Spleen (tissue), 11 donors: ENCODE measurements around the gene VMP1. TPM values are rescaled to one million over a fixed set of nuclear protein-coding genes. Genes with fewer than 3 reads are reported as not detected.
A peak's percentile ranks its signal among the peaks of the same experiment; 100 is the strongest.

Source experiments
- DNase-seq: peaks from one replicate; pipeline ENCODE4 v3.0.0-alpha.2; 2020
- H3K27ac ChIP-seq, 8 donors: fragments of 200-600 bp; sonication (generic) in 7 of 8; 1 replicate in 4 of 8; 2 replicates in 4 of 8; pipeline versions ENCODE4 v1.5.0 to v1.8.0; 2016 to 2021; ENCODE audit warnings: inconsistent platforms in 4 of 8, mild to moderate bottlenecking in 4 of 8, moderate library complexity in 1 of 8
- H3K27me3 ChIP-seq, 7 donors: fragments of 200-600 bp; sonication (generic) in 6 of 7; replicated peaks in 1 of 7; 1 replicate in 4 of 7; 2 replicates in 3 of 7; pipeline versions ENCODE4 v1.5.0 to v1.8.0; 2016 to 2021; ENCODE audit warnings: inconsistent platforms in 3 of 7, mild to moderate bottlenecking in 1 of 7
- H3K36me3 ChIP-seq, 6 donors: fragments of 200-600 bp; sonication (generic) in 5 of 6; 1 replicate in 4 of 6; 2 replicates in 2 of 6; pipeline versions ENCODE4 v1.5.0 to v1.8.0; 2016 to 2021; ENCODE audit warnings: inconsistent platforms in 2 of 6
- H3K4me1 ChIP-seq, 6 donors: fragments of 200-600 bp; sonication (generic) in 5 of 6; 1 replicate in 3 of 6; 2 replicates in 3 of 6; pipeline versions ENCODE4 v1.5.0 to v1.8.0; 2016 to 2021; ENCODE audit warnings: inconsistent platforms in 3 of 6
- H3K4me3 ChIP-seq, 8 donors: fragments of 200-600 bp; sonication (generic) in 7 of 8; 1 replicate in 4 of 8; 2 replicates in 4 of 8; pipeline versions ENCODE4 v1.5.0 to v1.8.0; 2016 to 2021; ENCODE audit warnings: inconsistent platforms in 4 of 8, mild to moderate bottlenecking in 4 of 8, moderate library complexity in 2 of 8
- H3K9me3 ChIP-seq, 8 donors: fragments of 200-600 bp; sonication (generic) in 7 of 8; 1 replicate in 4 of 8; 2 replicates in 4 of 8; pipeline versions ENCODE4 v1.5.0 to v1.8.0; 2016 to 2021; ENCODE audit warnings: inconsistent platforms in 4 of 8
- POLR2A ChIP-seq, 3 donors: fragments of 450-650 bp; IDR thresholded peaks; one replicate each; pipeline ENCODE4 v1.5.1; 2017; ENCODE audit warnings: antibody characterized with exemption in 3 of 3, mild to moderate bottlenecking in 1 of 3
- POLR2AphosphoS5 ChIP-seq, 3 donors: sonication (generic); formaldehyde crosslinking; IDR thresholded peaks; one replicate each; pipeline ENCODE4 v1.5.1; 2017; ENCODE audit warnings: antibody characterized with exemption in 3 of 3
- WGBS, 5 donors: extraction: QIAGEN DNeasy Blood & Tissue Kit in 3 of 5; methylation state at CpG; one replicate each; pipeline versions ENCODE4 v1.1.5 to v1.1.7; 2013 to 2018; 5-methylcytosine and 5-hydroxymethylcytosine counted together
- intact Hi-C: fragments of 100-400 bp; cut with DNase I; formaldehyde crosslinking; loops from one replicate; pipeline ENCODE4 v1.15.0; 2023; ENCODE audit warnings: low total_unique reads
- polyA plus RNA-seq, 3 donors: library from polyadenylated mRNA; stranded (reverse); fragments of 200-250 nt; gene quantifications; one replicate each; pipeline ENCODE4 v1.2.1, GENCODE V29; 2013
- total RNA-seq, 7 donors: library from RNA; depleted of rRNA in 3 of 7; stranded (reverse); fragments of >200 nt in 3 of 7; fragmentation: NEBNext Ultra II Directional in 4 of 7; extraction: Animal tissue kit (Norgen Biotek cat#: 25700) in 4 of 7; gene quantifications; one replicate each; pipeline versions ENCODE4 v1.1.0 to v1.2.1, GENCODE V29; 2016 to 2021
- TF ChIP-seq, protein P1 (sequence below), 11 experiments: fragments of 200-600 bp in 7 of 11; fragments of 450-650 bp in 4 of 11; sonication (generic) in 4 of 11; IDR thresholded peaks in 8 of 11; conservative IDR thresholded peaks in 3 of 11; 1 replicate in 7 of 11; 2 replicates in 4 of 11; pipeline versions ENCODE4 v1.4.0 to v1.8.0; 2016 to 2021; ENCODE audit warnings: antibody characterized with exemption in 11 of 11, inconsistent platforms in 4 of 11, mild to moderate bottlenecking in 1 of 11
- donor health status: healthy with polysubstance abuse.
- donor health status: DM: no; HTN: no; CAD: no; lungs with moderate emphysema.
- donor health status: DM: no; HTN: no; CAD: no.
- donor health status: Bipolar disorder and iron deficiency.
- donor health status: healthy.
- donor health status: DM: no; HTN: no; CAD: no.
- donor health status: DM: yes; HTN: yes; CAD: no.

The VMP1 gene
- total and polyA plus RNA-seq, 10 donors = 53.2 to 649 (median 304) TPM

DNA sequence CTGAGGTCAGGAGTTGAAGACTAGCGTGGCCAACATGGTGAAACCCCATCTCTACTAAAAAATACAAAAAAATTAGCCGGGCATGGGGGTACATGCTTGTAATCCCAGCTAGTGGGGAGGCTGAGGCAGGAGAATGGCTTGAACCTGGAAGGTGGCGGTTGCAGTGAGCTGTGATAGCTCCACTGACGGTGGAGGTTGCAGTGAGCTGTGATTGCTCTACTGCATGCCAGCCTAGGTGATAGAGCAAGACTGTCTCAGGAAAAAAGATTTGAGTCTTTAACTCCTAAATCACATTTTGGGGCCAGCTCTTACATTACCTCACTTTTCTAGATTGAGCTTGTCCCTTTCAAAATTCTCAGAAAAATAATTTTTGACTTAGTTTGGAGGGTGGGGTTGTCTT lies 15.2 kb downstream of the VMP1 start:
- TF ChIP-seq POLR2AphosphoS5 (IDR thresholded peaks at IDR 0.05) (no peak), POLR2A (IDR thresholded peaks at IDR 0.05) (no peak)
- TF ChIP-seq, protein P1, sequence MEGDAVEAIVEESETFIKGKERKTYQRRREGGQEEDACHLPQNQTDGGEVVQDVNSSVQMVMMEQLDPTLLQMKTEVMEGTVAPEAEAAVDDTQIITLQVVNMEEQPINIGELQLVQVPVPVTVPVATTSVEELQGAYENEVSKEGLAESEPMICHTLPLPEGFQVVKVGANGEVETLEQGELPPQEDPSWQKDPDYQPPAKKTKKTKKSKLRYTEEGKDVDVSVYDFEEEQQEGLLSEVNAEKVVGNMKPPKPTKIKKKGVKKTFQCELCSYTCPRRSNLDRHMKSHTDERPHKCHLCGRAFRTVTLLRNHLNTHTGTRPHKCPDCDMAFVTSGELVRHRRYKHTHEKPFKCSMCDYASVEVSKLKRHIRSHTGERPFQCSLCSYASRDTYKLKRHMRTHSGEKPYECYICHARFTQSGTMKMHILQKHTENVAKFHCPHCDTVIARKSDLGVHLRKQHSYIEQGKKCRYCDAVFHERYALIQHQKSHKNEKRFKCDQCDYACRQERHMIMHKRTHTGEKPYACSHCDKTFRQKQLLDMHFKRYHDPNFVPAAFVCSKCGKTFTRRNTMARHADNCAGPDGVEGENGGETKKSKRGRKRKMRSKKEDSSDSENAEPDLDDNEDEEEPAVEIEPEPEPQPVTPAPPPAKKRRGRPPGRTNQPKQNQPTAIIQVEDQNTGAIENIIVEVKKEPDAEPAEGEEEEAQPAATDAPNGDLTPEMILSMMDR (IDR thresholded peaks at IDR 0.05 in 8 of 11, conservative IDR thresholded peaks at IDR 0.05 in 3 of 11) = no peak
- WGBS, 5 donors = 93 to 100% (median 99%) methylated on average over 4 of the region's 4 CpGs
- intact Hi-C loops = no loop called here
- H3K4me3 ChIP-seq = no peak overlapping the region
- peaks cover 0 to 94% (median 36%) of the 10 kb centered on the region in 6 donors for H3K4me1 ChIP-seq
- no peaks in the 10 kb centered on the region for H3K27me3 ChIP-seq
- H3K36me3 ChIP-seq = peaks cover 0 to 6% (median 0%) of the 10 kb centered on the region in 6 donors
- peak overlapping the region in 4 of 8 donors; percentile 70 to 92 (median 87) for H3K27ac ChIP-seq
- no peaks in the 10 kb centered on the region for H3K9me3 ChIP-seq
- DNase-seq = no peak

DNA sequence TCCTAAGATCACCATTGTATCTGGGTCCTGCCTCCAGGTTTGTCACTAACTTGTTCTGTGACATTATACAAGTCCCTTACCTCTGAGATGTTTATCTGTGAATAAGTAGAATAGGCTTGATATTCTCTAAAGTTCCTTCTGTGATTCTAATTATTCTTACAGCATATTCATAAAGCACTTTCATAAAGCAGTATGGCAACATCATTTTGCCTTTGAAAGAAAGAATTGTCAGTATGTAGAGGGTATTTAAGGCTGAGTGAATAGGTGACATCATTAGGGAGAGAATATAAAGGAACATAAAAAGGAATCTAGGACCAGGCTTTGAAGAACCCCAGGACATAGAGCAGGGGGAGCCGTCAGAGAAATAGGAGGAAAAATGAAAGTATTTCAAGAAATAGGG lies 15.6 kb downstream of the VMP1 start:
- H3K4me3 ChIP-seq = no peak overlapping the region
- intact Hi-C loops = no loop called here
- 58 to 81% (median 68%) methylated on average over 1 of the region's 1 CpG for WGBS, 5 donors
- H3K27ac ChIP-seq = peak overlapping the region in 5 of 8 donors; percentile 8 to 92 (median 86)
- H3K27me3 ChIP-seq = no peaks in the 10 kb centered on the region
- no peak for TF ChIP-seq POLR2A (IDR thresholded peaks at IDR 0.05)
- no peak for TF ChIP-seq POLR2AphosphoS5 (IDR thresholded peaks at IDR 0.05)
- TF ChIP-seq, protein P1 (IDR thresholded peaks at IDR 0.05 in 8 of 11, conservative IDR thresholded peaks at IDR 0.05 in 3 of 11) = no peak
- peaks cover 0 to 2% (median 0%) of the 10 kb centered on the region in 6 donors for H3K36me3 ChIP-seq
- H3K4me1 ChIP-seq = peaks cover 0 to 95% (median 38%) of the 10 kb centered on the region in 6 donors
- H3K9me3 ChIP-seq = no peaks in the 10 kb centered on the region
- no peak for DNase-seq

DNA sequence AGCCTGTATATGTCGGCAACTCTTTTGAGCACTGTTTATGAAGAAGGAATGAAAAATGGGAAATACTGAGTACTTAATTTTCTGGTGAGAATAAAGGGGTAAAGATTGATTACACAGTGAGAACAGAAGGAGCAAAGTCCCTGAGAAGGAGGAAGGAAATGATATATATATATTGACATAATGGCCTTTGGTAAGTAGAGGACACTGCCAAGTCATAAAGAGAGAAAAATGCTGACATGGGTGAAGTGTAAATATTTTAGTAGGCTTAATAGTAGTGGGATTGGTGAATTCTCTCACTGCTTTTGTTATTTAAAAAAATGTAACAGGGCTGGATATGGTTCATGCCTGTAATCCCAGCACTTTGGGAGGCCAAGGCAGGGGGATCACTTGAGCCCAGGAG lies 16.2 kb downstream of the VMP1 start:
- TF ChIP-seq POLR2AphosphoS5 (IDR thresholded peaks at IDR 0.05) (no peak), POLR2A (IDR thresholded peaks at IDR 0.05) (no peak)
- TF ChIP-seq, protein P1 (IDR thresholded peaks at IDR 0.05 in 8 of 11, conservative IDR thresholded peaks at IDR 0.05 in 3 of 11) = no peak
- WGBS, 5 donors = 73 to 89% (median 76%) methylated on average over 1 of the region's 1 CpG
- Histone ChIP-seq H3K36me3 (no peaks in the 10 kb centered on the region), H3K9me3 (no peaks in the 10 kb centered on the region), H3K4me1 (peaks cover 0 to 97% (median 40%) of the 10 kb centered on the region in 6 donors), H3K4me3 (no peak overlapping the region), H3K27me3 (no peaks in the 10 kb centered on the region), H3K27ac (peak overlapping the region in 6 of 8 donors; percentile 8 to 92 (median 78))
- intact Hi-C loops = no loop called here
- DNase-seq = no peak

DNA sequence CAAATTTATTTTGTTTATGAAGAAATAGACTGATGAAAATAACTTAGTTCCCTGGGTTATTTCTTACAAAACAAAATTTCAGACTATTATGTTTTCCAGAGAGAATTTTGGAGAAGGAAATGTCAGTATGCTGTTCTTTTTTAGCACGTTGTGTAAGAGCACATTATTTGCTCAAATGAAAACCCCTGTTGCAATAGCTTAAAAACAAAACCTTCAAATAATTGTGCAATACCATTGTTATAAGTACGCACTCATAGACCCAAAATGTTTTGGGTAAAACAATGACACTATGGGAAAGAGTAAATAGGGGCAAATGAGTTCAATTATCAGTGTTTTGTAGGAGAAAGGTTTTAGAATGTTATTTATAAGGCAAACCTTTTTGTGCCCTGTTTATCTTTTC lies 18.2 kb downstream of the VMP1 start:
- DNase-seq = no peak
- WGBS, 5 donors = 26 to 47% (median 39%) methylated on average over 2 of the region's 2 CpGs
- Histone ChIP-seq H3K27me3 (no peaks in the 10 kb centered on the region), H3K4me3 (peak overlapping the region in 1 of 8 donors; percentile 30), H3K36me3 (no peaks in the 10 kb centered on the region), H3K27ac (peak overlapping the region in 7 of 8 donors; percentile 56 to 92 (median 73)), H3K9me3 (no peaks in the 10 kb centered on the region), H3K4me1 (peaks cover 0 to 98% (median 44%) of the 10 kb centered on the region in 6 donors)
- intact Hi-C loops = no loop called here
- TF ChIP-seq POLR2AphosphoS5 (IDR thresholded peaks at IDR 0.05) (no peak), POLR2A (IDR thresholded peaks at IDR 0.05) (no peak)
- TF ChIP-seq, protein P1 (IDR thresholded peaks at IDR 0.05 in 8 of 11, conservative IDR thresholded peaks at IDR 0.05 in 3 of 11) = no peak
